Thyroid gland (tissue), 4 donors: ENCODE measurements around the gene CSTB. TPM values are rescaled to one million over a fixed set of nuclear protein-coding genes. Genes with fewer than 3 reads are reported as not detected.

Experiments
- DNase-seq, 2 donors: peaks; one replicate each; pipeline ENCODE4 v3.0.0-alpha.2; 2019
- H3K27ac ChIP-seq, 3 donors: fragments of 200-600 bp; sonication (generic); 1 replicate in 2 of 3; 2 replicates in 1 of 3; pipeline ENCODE4 v1.5.1; 2016 to 2019; ENCODE audit warnings: mild to moderate bottlenecking in 1 of 3, moderate library complexity in 1 of 3
- H3K27me3 ChIP-seq: fragments of 200-600 bp; sonication (generic); one replicate; pipeline ENCODE4 v1.5.1; 2019
- H3K36me3 ChIP-seq, 2 donors: fragments of 200-600 bp; sonication (generic); one replicate each; pipeline ENCODE4 v1.5.1; 2016 to 2019
- H3K4me1 ChIP-seq, 2 donors: fragments of 200-600 bp; sonication (generic); one replicate each; pipeline ENCODE4 v1.5.1; 2017 to 2019
- H3K4me3 ChIP-seq, 3 donors: fragments of 200-600 bp; sonication (generic); replicated peaks in 1 of 3; 1 replicate in 2 of 3; 2 replicates in 1 of 3; pipeline ENCODE4 v1.5.1; 2016; ENCODE audit warnings: mild to moderate bottlenecking in 1 of 3
- H3K9me3 ChIP-seq: fragments of 200-600 bp; sonication (generic); one replicate; pipeline ENCODE4 v1.5.1; 2017
- CTCF ChIP-seq, 6 experiments: fragments of 200-600 bp in 3 of 6; fragments of 450-650 bp in 3 of 6; sonication (generic) in 3 of 6; IDR thresholded peaks; one replicate each; pipeline ENCODE4 v1.5.1; 2016 to 2019; ENCODE audit warnings: antibody characterized with exemption in 6 of 6, mild to moderate bottlenecking in 2 of 6, inconsistent platforms in 1 of 6, moderate library complexity in 1 of 6
- POLR2A ChIP-seq, 2 donors: fragments of 450-650 bp; IDR thresholded peaks; one replicate each; pipeline ENCODE4 v1.6.1; 2017; ENCODE audit warnings: antibody characterized with exemption in 2 of 2, mild to moderate bottlenecking in 2 of 2, moderate library complexity in 1 of 2
- WGBS, 2 donors: methylation state at CpG; one replicate each; pipeline ENCODE4 v1.1.5; 2017; 5-methylcytosine and 5-hydroxymethylcytosine counted together
- intact Hi-C: fragments of 100-400 bp; cut with DNase I; formaldehyde crosslinking; loops from one replicate; pipeline ENCODE4 v1.15.1; 2023
- total RNA-seq, 4 donors: library from RNA; depleted of rRNA; stranded (reverse); fragments of >200 nt; gene quantifications; one replicate each; pipeline ENCODE4 v1.2.3, GENCODE V29; 2016

CSTB gene
- total RNA-seq, 4 donors from 2014 or later: 9.1 to 32.4 (median 14.5) TPM

- Histone ChIP-seq H3K36me3 (no peaks in the 10 kb centered on the region), H3K9me3 (no peaks in the 10 kb centered on the region), H3K27me3 (no peaks in the 10 kb centered on the region), H3K27ac (no peak overlapping the region), H3K4me1 (no peaks in the 10 kb centered on the region), H3K4me3 (no peak overlapping the region)
- intact Hi-C loops: no loop called here
- DNase-seq: no peak
- TF ChIP-seq CTCF (IDR thresholded peaks at IDR 0.05) (no peak), POLR2A (IDR thresholded peaks at IDR 0.05) (no peak)
- 80 to 87% methylated on average over 17 of the region's 17 CpGs for WGBS, 2 donors
Measured at GRCh38 chr21:43783098-43783700, 7.1 kb upstream of the CSTB start.

GRCh38 chr21:43782431-43783097, 6.5 kb upstream of the CSTB start:
- Histone ChIP-seq H3K4me1 (no peaks in the 10 kb centered on the region), H3K36me3 (no peaks in the 10 kb centered on the region), H3K27me3 (no peaks in the 10 kb centered on the region), H3K27ac (no peak overlapping the region), H3K9me3 (no peaks in the 10 kb centered on the region), H3K4me3 (no peak overlapping the region)
- DNase-seq: no peak
- WGBS, 2 donors: 58 to 80% methylated on average over 5 of the region's 5 CpGs
- TF ChIP-seq CTCF (IDR thresholded peaks at IDR 0.05): no peak
- no peak for TF ChIP-seq POLR2A (IDR thresholded peaks at IDR 0.05)
- intact Hi-C loops: no loop called here

- H3K4me3 ChIP-seq: no peak overlapping the region
- no peak for DNase-seq
- 79 to 83% methylated on average over 6 of the region's 6 CpGs for WGBS, 2 donors
- no peak for TF ChIP-seq POLR2A (IDR thresholded peaks at IDR 0.05)
- TF ChIP-seq CTCF (IDR thresholded peaks at IDR 0.05): no peak
- H3K27ac ChIP-seq: no peak overlapping the region
- H3K9me3 ChIP-seq: no peaks in the 10 kb centered on the region
- H3K36me3 ChIP-seq: no peaks in the 10 kb centered on the region
- intact Hi-C loops: no loop called here
- no peaks in the 10 kb centered on the region for H3K27me3 ChIP-seq
- H3K4me1 ChIP-seq: no peaks in the 10 kb centered on the region
Measured at GRCh38 chr21:43781846-43782245, 5.7 kb upstream of the CSTB start.

- WGBS, 2 donors: 86 to 87% methylated on average over 5 of the region's 5 CpGs
- Histone ChIP-seq H3K27ac (no peak overlapping the region), H3K4me3 (no peak overlapping the region), H3K4me1 (peaks cover 7 to 8% of the 10 kb centered on the region in 2 donors), H3K36me3 (no peaks in the 10 kb centered on the region), H3K9me3 (no peaks in the 10 kb centered on the region), H3K27me3 (no peaks in the 10 kb centered on the region)
- no peak for TF ChIP-seq CTCF (IDR thresholded peaks at IDR 0.05)
- intact Hi-C loops: no loop called here
- DNase-seq: no peak
Measured at GRCh38 chr21:43779660-43780059, 3.6 kb upstream of the CSTB start.
